ENCODE results near the gene SESN3.

- TF ChIP-seq SUZ12 (IDR thresholded peaks at IDR 0.05; ENCODE audit: extremely low read depth, insufficient read depth, insufficient read length) (no peak), ZNF274 (IDR thresholded peaks at IDR 0.05; ENCODE audit: low read depth, low read length) (no peak), YY1 (IDR thresholded peaks at IDR 0.05; ENCODE audit: insufficient read depth, insufficient read length) (no peak)
Observed at GRCh38 chr11:95166781-95167180, 64.2 kb downstream of the SESN3 start.
